IMR-90 (cell line): ENCODE results near the gene TNIP1.

Source experiments
- CTCF ChIP-seq: conservative IDR thresholded peaks from 2 replicates; pipeline ENCODE4 v1.5.1; 2012; ENCODE audit warnings: mild to moderate bottlenecking, low read depth, low read length, improper control_type of control experiment
- ELK1 ChIP-seq: fragments of 150-350 bp; IDR thresholded peaks from 2 replicates; pipeline ENCODE4 v1.6.1; 2016; ENCODE audit warnings: low read depth, mild to moderate bottlenecking, low read length, moderate library complexity, borderline replicate concordance
- MAFK ChIP-seq: IDR thresholded peaks from 2 replicates; pipeline ENCODE4 v1.6.1; 2012; ENCODE audit warnings: low read depth, low read length, improper control_type of control experiment
- MXI1 ChIP-seq: IDR thresholded peaks from 2 replicates; pipeline ENCODE4 v1.6.1; 2012; ENCODE audit warnings: low read depth, mild to moderate bottlenecking, low read length, moderate library complexity, borderline replicate concordance
- POLR2A ChIP-seq: IDR thresholded peaks from 2 replicates; pipeline ENCODE4 v1.6.1; 2012; ENCODE audit warnings: mild to moderate bottlenecking, low read depth, low read length
- RAD21 ChIP-seq: IDR thresholded peaks from 2 replicates; pipeline ENCODE4 v1.6.1; 2012; ENCODE audit warnings: low read length, improper control_type of control experiment
- SMC3 ChIP-seq: fragments of 150-350 bp; IDR thresholded peaks from 2 replicates; pipeline ENCODE4 v1.6.1; 2016; ENCODE audit warnings: low read depth, mild to moderate bottlenecking, antibody characterized with exemption, low read length, moderate library complexity
- USF2 ChIP-seq: fragments of 150-350 bp; IDR thresholded peaks from 2 replicates; pipeline ENCODE4 v1.6.1; 2017; ENCODE audit warnings: mild to moderate bottlenecking, antibody characterized with exemption, low read length, low read depth

GRCh38 chr5:151086905-151087360 lies 6.1 kb upstream of the TNIP1 start:
- TF ChIP-seq CTCF (no peak), POLR2A (no peak), MXI1 (no peak), RAD21 (no peak), USF2 (no peak), SMC3 (no peak), MAFK (no peak), ELK1 (no peak)
